HG03280 (cell line): ENCODE measurements around the gene NAT8L.

Experiments used
- ATAC-seq: cut with Tn5 transposase; IDR thresholded peaks from one replicate; pipeline ENCODE4 v1.9.1; 2021; ENCODE audit warnings: mild to moderate bottlenecking, moderate library complexity; ENCODE audit not compliant: unreplicated experiment

NAT8L gene

GRCh38 chr4:2044542-2045517 lies 14.3 kb upstream of the NAT8L start:
- ATAC-seq: no peak

- no peak for ATAC-seq
These were observed 13.6 kb upstream of the NAT8L start for GRCh38 chr4:2045518-2045951.

- no peak for ATAC-seq
These were observed 12.8 kb upstream of the NAT8L start for GRCh38 chr4:2046031-2046961.

GRCh38 chr4:2047031-2047660 lies 12.0 kb upstream of the NAT8L start:
- no peak for ATAC-seq

- no peak for ATAC-seq
These were observed 11.1 kb upstream of the NAT8L start for GRCh38 chr4:2047781-2048581.

- ATAC-seq: no peak
These were observed 10.3 kb upstream of the NAT8L start for GRCh38 chr4:2048831-2049230.

GRCh38 chr4:2049381-2049780 lies 9.7 kb upstream of the NAT8L start:
- ATAC-seq: no peak

GRCh38 chr4:2049811-2050210 lies 9.3 kb upstream of the NAT8L start:
- ATAC-seq: no peak

- no peak for ATAC-seq
These were observed 8.0 kb upstream of the NAT8L start for GRCh38 chr4:2051086-2051485.

- no peak for ATAC-seq
These were observed 4.9 kb upstream of the NAT8L start for GRCh38 chr4:2054217-2054616.

- no peak for ATAC-seq
These were observed 1.6 kb upstream of the NAT8L start for GRCh38 chr4:2057382-2058065.

- no peak for ATAC-seq
These were observed 672 bp upstream of the NAT8L start for GRCh38 chr4:2058264-2059045.

GRCh38 chr4:2059726-2060602 lies 837 bp downstream of the NAT8L start:
- ATAC-seq: no peak

- no peak for ATAC-seq
These were observed 1.6 kb downstream of the NAT8L start for GRCh38 chr4:2060611-2061185.

GRCh38 chr4:2061186-2062131 lies 2.3 kb downstream of the NAT8L start:
- ATAC-seq: no peak

GRCh38 chr4:2062168-2062807 lies 3.2 kb downstream of the NAT8L start:
- ATAC-seq: no peak
